CD4-positive, alpha-beta T cell treated with Interleukin-12 subunit alpha and Interleukin-12 subunit beta, for 1 hour (primary cell): ENCODE measurements around the gene SCO2.

Experiments used
- DNase-seq: peaks from one replicate; pipeline ENCODE4 v3.0.0-alpha.2; 2020

SCO2 gene

GRCh38 chr22:50550395-50550794 lies 25.0 kb upstream of the SCO2 start:
- no peak for DNase-seq

GRCh38 chr22:50548921-50549790 lies 23.8 kb upstream of the SCO2 start:
- no peak for DNase-seq

GRCh38 chr22:50548040-50548920 lies 22.9 kb upstream of the SCO2 start:
- DNase-seq, result peak; percentile 63

- DNase-seq, result no peak
Measured at GRCh38 chr22:50547263-50547985, 22.0 kb upstream of the SCO2 start.

- no peak for DNase-seq
Measured at GRCh38 chr22:50546326-50547262, 21.2 kb upstream of the SCO2 start.

- peak; percentile 45 for DNase-seq
Measured at GRCh38 chr22:50545522-50546325, 20.3 kb upstream of the SCO2 start, which contains the start of gene KLHDC7B. Gene KLHDC7B, plus strand, starts transcription at chr22:50545899. Its CDS starts 345 bp downstream, at chr22:50546244.

- peak; percentile 50 for DNase-seq
Measured at GRCh38 chr22:50544746-50545253, 19.4 kb upstream of the SCO2 start.

- DNase-seq, result peak; percentile 88
Measured at GRCh38 chr22:50544078-50544745, 18.8 kb upstream of the SCO2 start.

GRCh38 chr22:50542416-50542927 lies 17.1 kb upstream of the SCO2 start:
- DNase-seq, result no peak

- DNase-seq, result peak; percentile 36
Measured at GRCh38 chr22:50541667-50542026, 16.2 kb upstream of the SCO2 start.

- no peak for DNase-seq
Measured at GRCh38 chr22:50540381-50540780, 15.0 kb upstream of the SCO2 start.

GRCh38 chr22:50537765-50538164 lies 12.4 kb upstream of the SCO2 start:
- no peak for DNase-seq

- no peak for DNase-seq
Measured at GRCh38 chr22:50536226-50536625, 10.8 kb upstream of the SCO2 start.

- no peak for DNase-seq
Measured at GRCh38 chr22:50535113-50535512, 9.7 kb upstream of the SCO2 start.

GRCh38 chr22:50533856-50534711 lies 8.7 kb upstream of the SCO2 start:
- peak; percentile 46 for DNase-seq

- no peak for DNase-seq
Measured at GRCh38 chr22:50532824-50533796, 7.7 kb upstream of the SCO2 start.

- peak; percentile 26 for DNase-seq
Measured at GRCh38 chr22:50531962-50532674, 6.7 kb upstream of the SCO2 start.
